ENCODE results near the gene DPH7. TPM values are rescaled to one million over a fixed set of nuclear protein-coding genes. Genes with fewer than 3 reads are reported as not detected.

Gene DPH7
- total and polyA plus RNA-seq, 4 donors, result 7.9 to 18.9 (median 12.3) TPM

- WGBS, result 12% methylated on average over 58 of the region's 58 CpGs
- Histone ChIP-seq H3K36me3 (ENCODE audit: control insufficient read depth in 4 of 4, insufficient read depth in 3 of 4, low read depth in 1 of 4, low read length in 3 of 4) (peaks cover 4 to 19% (median 13%) of the 10 kb centered on the region in 4 donors), H3K9me3 (ENCODE audit: control insufficient read depth in 4 of 4, low read length in 3 of 4) (no peaks in the 10 kb centered on the region), H3K4me3 (ENCODE audit: low read depth in 1 of 3, low read length in 3 of 3) (peak overlapping the region in 2 of 3 donors; percentile 70 to 86), H3K4me1 (ENCODE audit: control insufficient read depth in 4 of 4, insufficient read depth in 4 of 4, low read length in 3 of 4) (peaks cover 5 to 30% (median 22%) of the 10 kb centered on the region in 4 donors), H3K27me3 (ENCODE audit: control insufficient read depth in 4 of 4, insufficient read depth in 4 of 4, low read length in 3 of 4) (no peaks in the 10 kb centered on the region), H3K9ac (ENCODE audit: low read depth in 1 of 2, low read length in 2 of 2) (no peak overlapping the region), H3K27ac (ENCODE audit: low read depth in 1 of 2, low read length in 2 of 2) (no peak overlapping the region)
- TF ChIP-seq RAD21 (IDR thresholded peaks at IDR 0.05) (no peak), REST (IDR thresholded peaks at IDR 0.05) (no peak), GABPA (IDR thresholded peaks at IDR 0.05 in 1 of 2, conservative IDR thresholded peaks at IDR 0.05 in 1 of 2) (no peak), ATF3 (IDR thresholded peaks at IDR 0.05) (no peak), ZBTB33 (IDR thresholded peaks at IDR 0.05) (no peak)
- no peak for DNase-seq (ENCODE audit: low spot score)
Measured at GRCh38 chr9:137589441-137590122, 10.9 kb upstream of the DPH7 start.

GRCh38 chr9:137588891-137589290 is 10.2 kb upstream of the DPH7 start:
- Histone ChIP-seq H3K27me3 (ENCODE audit: control insufficient read depth in 4 of 4, insufficient read depth in 4 of 4, low read length in 3 of 4) (no peaks in the 10 kb centered on the region), H3K36me3 (ENCODE audit: control insufficient read depth in 4 of 4, insufficient read depth in 3 of 4, low read depth in 1 of 4, low read length in 3 of 4) (peaks cover 4 to 19% (median 13%) of the 10 kb centered on the region in 4 donors), H3K9ac (ENCODE audit: low read depth in 1 of 2, low read length in 2 of 2) (no peak overlapping the region), H3K4me3 (ENCODE audit: low read depth in 1 of 3, low read length in 3 of 3) (no peak overlapping the region), H3K9me3 (ENCODE audit: control insufficient read depth in 4 of 4, low read length in 3 of 4) (no peaks in the 10 kb centered on the region), H3K27ac (ENCODE audit: low read depth in 1 of 2, low read length in 2 of 2) (no peak overlapping the region), H3K4me1 (ENCODE audit: control insufficient read depth in 4 of 4, insufficient read depth in 4 of 4, low read length in 3 of 4) (peaks cover 5 to 30% (median 22%) of the 10 kb centered on the region in 4 donors)
- DNase-seq (ENCODE audit: low spot score), result no peak
- no peak for TF ChIP-seq NR2F2 (IDR thresholded peaks at IDR 0.05)
- TF ChIP-seq YY1 (IDR thresholded peaks at IDR 0.05), result no peak
- no peak for TF ChIP-seq MAX (IDR thresholded peaks at IDR 0.05)
- TF ChIP-seq RAD21 (IDR thresholded peaks at IDR 0.05), result no peak
- TF ChIP-seq SP1 (IDR thresholded peaks at IDR 0.05), result no peak
- TF ChIP-seq REST (IDR thresholded peaks at IDR 0.05), result no peak
- no peak for TF ChIP-seq RXRA (IDR thresholded peaks at IDR 0.05)
- TF ChIP-seq HNF4G (IDR thresholded peaks at IDR 0.05), result no peak
- TF ChIP-seq TAF1 (conservative IDR thresholded peaks at IDR 0.05), result no peak
- no peak for TF ChIP-seq ZBTB33 (IDR thresholded peaks at IDR 0.05)
- TF ChIP-seq EGR1 (IDR thresholded peaks at IDR 0.05; ENCODE audit: low read depth in 2 of 2), result no peak
- no peak for TF ChIP-seq GABPA (IDR thresholded peaks at IDR 0.05 in 1 of 2, conservative IDR thresholded peaks at IDR 0.05 in 1 of 2)
- TF ChIP-seq JUND (IDR thresholded peaks at IDR 0.05), result no peak
- TF ChIP-seq CTCF (IDR thresholded peaks at IDR 0.05; ENCODE audit: low read depth, low read length, missing input control), result no peak
- 93% methylated on average over 6 of the region's 6 CpGs for WGBS

Measured in liver (tissue), 9 donors.